ENCODE results near the gene SRBD1.

- no peak for TF ChIP-seq EZH2 (IDR thresholded peaks at IDR 0.05; ENCODE audit: insufficient read depth, poor library complexity, severe bottlenecking)
- peak; percentile 71; the same call in 1 of the 2 replicates for TF ChIP-seq EZH2phosphoT487 (IDR thresholded peaks at IDR 0.05; ENCODE audit: insufficient read depth, low read depth)
Measured at GRCh38 chr2:45445037-45445436, 166.0 kb downstream of the SRBD1 start.
